B cell (primary cell): ENCODE results near the gene ALDOA. TPM values are rescaled to one million over a fixed set of nuclear protein-coding genes. Genes with fewer than 3 reads are reported as not detected.

Source experiments
- ATAC-seq: fragments of 200-7000 bp; cut with Tn5 transposase; one replicate; pipeline ENCODE4 v1.10.0; 2021; ENCODE audit warnings: low read depth, mild to moderate bottlenecking, moderate number of reproducible peaks, moderate library complexity
- CTCF ChIA-PET: fragments of 350-600 bp; sonication (Branson Sonifier 250); formaldehyde crosslinking; loops from one replicate; lab custom pipeline; 2021; ENCODE audit warnings: antibody characterized with exemption, inconsistent platforms; lab: Charles Lee
- POLR2A ChIA-PET: fragments of 350-600 bp; sonication (Branson Sonifier 250); formaldehyde crosslinking; loops from one replicate; lab custom pipeline; 2021; ENCODE audit warnings: antibody characterized with exemption; lab: Charles Lee
- DNase-seq: peaks from one replicate; pipeline ENCODE4 v3.0.0; 2013
- H2AFZ ChIP-seq: 2 replicates; pipeline ENCODE4 v1.6.1; 2012; ENCODE audit warnings: mild to moderate bottlenecking, low read depth, low read length; ENCODE audit not compliant: insufficient read depth, poor library complexity, severe bottlenecking
- H3K27ac ChIP-seq, 2 donors: 1 replicate in 1 of 2; 2 replicates in 1 of 2; pipeline ENCODE4 v1.5.1; 2012 to 2013; ENCODE audit warnings: low read length in 2 of 2, mild to moderate bottlenecking in 2 of 2, moderate library complexity in 1 of 2
- H3K27me3 ChIP-seq, 4 experiments: fragments of 200-600 bp in 1 of 4; sonication (generic) in 1 of 4; replicated peaks in 1 of 4; 1 replicate in 2 of 4; 2 replicates in 2 of 4; pipeline versions ENCODE4 v1.6.1 to v1.7.0; 2013 to 2016; ENCODE audit warnings: low read length in 3 of 4, mild to moderate bottlenecking in 2 of 4, mixed read lengths in 1 of 4, moderate library complexity in 1 of 4; ENCODE audit not compliant: insufficient read depth in 4 of 4, control insufficient read depth in 3 of 4; ENCODE audit errors: control extremely low read depth in 1 of 4
- H3K36me3 ChIP-seq, 2 experiments: replicated peaks in 1 of 2; 1 replicate in 1 of 2; 2 replicates in 1 of 2; pipeline versions ENCODE4 v1.6.1 to v1.7.1; 2013; ENCODE audit warnings: low read length in 1 of 2; ENCODE audit not compliant: insufficient read depth in 2 of 2, control insufficient read depth in 1 of 2; ENCODE audit errors: control extremely low read depth in 1 of 2, extremely low read depth in 1 of 2
- H3K4me1 ChIP-seq, 2 donors: fragments of 200-600 bp in 1 of 2; sonication (generic) in 1 of 2; 1 replicate in 1 of 2; 2 replicates in 1 of 2; pipeline versions ENCODE4 v1.5.1 to v1.6.1; 2013 to 2017; ENCODE audit warnings: low read length in 2 of 2; ENCODE audit not compliant: control insufficient read depth in 2 of 2, insufficient read depth in 2 of 2
- H3K4me2 ChIP-seq: replicated peaks from 2 replicates; pipeline ENCODE3; 2012; ENCODE audit warnings: mild to moderate bottlenecking, low read depth, low read length; ENCODE audit not compliant: poor library complexity, severe bottlenecking
- H3K4me3 ChIP-seq, 5 experiments: fragments of 200-600 bp in 1 of 5; sonication (generic) in 1 of 5; 1 replicate in 3 of 5; 2 replicates in 2 of 5; pipeline versions ENCODE4 v1.5.1 to v1.7.0; 2011 to 2016; ENCODE audit warnings: low read length in 4 of 5, mild to moderate bottlenecking in 4 of 5, low read depth in 2 of 5, control low read depth in 1 of 5, moderate library complexity in 1 of 5; ENCODE audit not compliant: insufficient read depth in 1 of 5; ENCODE audit errors: control extremely low read depth in 1 of 5, extremely low read depth in 1 of 5
- H3K79me2 ChIP-seq: fragments of 200-600 bp; sonication (generic); one replicate; pipeline ENCODE4 v1.6.0; 2016; ENCODE audit warnings: low read length; ENCODE audit not compliant: control insufficient read depth, insufficient read depth
- H3K9ac ChIP-seq: fragments of 200-600 bp; sonication (generic); 2 replicates; pipeline ENCODE4 v1.6.1; 2017; ENCODE audit warnings: mild to moderate bottlenecking, low read length, moderate library complexity
- H3K9me3 ChIP-seq, 3 donors: one replicate each; pipeline versions ENCODE4 v1.6.1 to v1.7.1; 2013; ENCODE audit warnings: low read length in 2 of 3; ENCODE audit not compliant: control insufficient read depth in 2 of 3, insufficient read depth in 1 of 3; ENCODE audit errors: control extremely low read depth in 1 of 3
- H4K20me1 ChIP-seq: 2 replicates; pipeline ENCODE4 v1.6.0; 2012; ENCODE audit warnings: mild to moderate bottlenecking, low read length; ENCODE audit not compliant: insufficient read depth, control insufficient read depth, poor library complexity, severe bottlenecking
- H3K27ac Mint-ChIP-seq: one replicate; pipeline ENCODE4 v1.8.0; 2021; ENCODE audit warnings: mixed read lengths
- H3K27me3 Mint-ChIP-seq: one replicate; pipeline ENCODE4 v1.8.0; 2021; ENCODE audit warnings: mixed read lengths
- H3K4me1 Mint-ChIP-seq: one replicate; pipeline ENCODE4 v1.8.0; 2021; ENCODE audit warnings: mixed read lengths
- H3K4me3 Mint-ChIP-seq: one replicate; pipeline ENCODE4 v1.8.0; 2021; ENCODE audit warnings: mixed read lengths
- H3K9me3 Mint-ChIP-seq: one replicate; pipeline ENCODE4 v1.8.0; 2022; ENCODE audit warnings: mixed read lengths; ENCODE audit not compliant: insufficient read depth
- EZH2 ChIP-seq: IDR thresholded peaks from 2 replicates; pipeline ENCODE4 v1.6.1; 2012; ENCODE audit warnings: borderline replicate concordance, low read depth, mild to moderate bottlenecking, moderate library complexity, low read length; ENCODE audit not compliant: insufficient read depth, poor library complexity, severe bottlenecking
- WGBS: methylation state at CpG from one replicate; pipeline ENCODE4 v1.1.5; 2013; ENCODE audit warnings: missing lambda C conversion rate; ENCODE audit not compliant: insufficient coverage; 5-methylcytosine and 5-hydroxymethylcytosine counted together
- intact Hi-C: fragments of 100-400 bp; cut with micrococcal nuclease; formaldehyde crosslinking; loops from one replicate; pipeline ENCODE4 v1.10.0; 2022
- polyA plus RNA-seq: library from polyadenylated mRNA; depleted of rRNA; stranded (reverse); fragments of >200 nt; gene quantifications from 2 replicates; pipeline ENCODE4 v1.2.3, GENCODE V29; 2012
- total RNA-seq, 2 donors: library from RNA; stranded (reverse); fragments of 120-200 nt in 1 of 2; gene quantifications; 1 replicate in 1 of 2; 2 replicates in 1 of 2; pipeline versions ENCODE4 v1.2.3 to v1.2.4, GENCODE V29; 2013 to 2022
- TF ChIP-seq, protein P1 (sequence below): fragments of 200-600 bp; IDR thresholded peaks from one replicate; pipeline ENCODE4 v1.8.0; 2022; ENCODE audit warnings: antibody characterized with exemption, mild to moderate bottlenecking

Gene ALDOA
- total and polyA plus RNA-seq, 2 donors (not counting 1 experiment from before 2014, with no cell fraction given) = 329 to 343 TPM

- H3K9ac ChIP-seq = no peak overlapping the region
- TF ChIP-seq, protein P1, sequence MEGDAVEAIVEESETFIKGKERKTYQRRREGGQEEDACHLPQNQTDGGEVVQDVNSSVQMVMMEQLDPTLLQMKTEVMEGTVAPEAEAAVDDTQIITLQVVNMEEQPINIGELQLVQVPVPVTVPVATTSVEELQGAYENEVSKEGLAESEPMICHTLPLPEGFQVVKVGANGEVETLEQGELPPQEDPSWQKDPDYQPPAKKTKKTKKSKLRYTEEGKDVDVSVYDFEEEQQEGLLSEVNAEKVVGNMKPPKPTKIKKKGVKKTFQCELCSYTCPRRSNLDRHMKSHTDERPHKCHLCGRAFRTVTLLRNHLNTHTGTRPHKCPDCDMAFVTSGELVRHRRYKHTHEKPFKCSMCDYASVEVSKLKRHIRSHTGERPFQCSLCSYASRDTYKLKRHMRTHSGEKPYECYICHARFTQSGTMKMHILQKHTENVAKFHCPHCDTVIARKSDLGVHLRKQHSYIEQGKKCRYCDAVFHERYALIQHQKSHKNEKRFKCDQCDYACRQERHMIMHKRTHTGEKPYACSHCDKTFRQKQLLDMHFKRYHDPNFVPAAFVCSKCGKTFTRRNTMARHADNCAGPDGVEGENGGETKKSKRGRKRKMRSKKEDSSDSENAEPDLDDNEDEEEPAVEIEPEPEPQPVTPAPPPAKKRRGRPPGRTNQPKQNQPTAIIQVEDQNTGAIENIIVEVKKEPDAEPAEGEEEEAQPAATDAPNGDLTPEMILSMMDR = no peak
- TF ChIP-seq EZH2 = no peak
These were observed 14.0 kb upstream of the ALDOA start for GRCh38 chr16:30051518-30051917.

DNA sequence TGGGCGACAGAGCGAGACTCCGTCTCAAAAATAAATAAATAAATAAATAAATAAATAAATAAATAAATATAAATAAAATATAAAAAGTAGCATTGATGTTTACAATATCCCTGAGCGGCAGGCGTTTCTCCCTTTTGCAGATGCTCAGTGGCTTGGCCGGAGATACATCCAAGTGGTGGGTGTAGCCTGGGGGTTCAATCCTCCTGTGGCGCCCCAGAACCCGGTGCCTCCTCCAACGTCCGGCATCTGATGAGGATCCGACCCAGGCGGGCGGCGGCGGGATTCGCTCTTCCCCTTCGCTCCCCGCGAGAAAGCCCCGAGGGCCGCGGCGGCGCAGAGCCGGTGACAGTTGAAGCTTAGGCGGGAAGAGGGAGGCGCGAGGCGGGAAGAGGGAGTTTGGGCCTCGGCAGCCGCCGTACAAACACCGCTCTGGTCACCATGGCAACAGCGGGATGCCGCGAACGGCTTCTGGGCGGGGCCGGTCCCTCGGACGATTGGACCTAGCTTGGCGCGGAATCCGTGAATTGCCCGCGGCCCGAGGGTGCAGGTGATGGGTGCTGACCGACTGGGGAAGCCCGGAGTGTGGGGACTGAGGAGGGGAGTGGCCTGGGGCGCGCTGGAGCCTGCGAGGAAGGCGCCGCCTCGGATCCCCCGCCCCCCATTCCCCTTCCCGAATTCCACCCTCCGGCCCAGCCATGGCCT, 12.7 kb upstream of the ALDOA start:
- H3K4me1 ChIP-seq = peaks cover 5 to 12% of the 10 kb centered on the region in 2 donors
- ATAC-seq = peak; percentile 87
- H3K27ac ChIP-seq = peak overlapping the region in 1 of 2 donors; percentile 5
- H3K36me3 ChIP-seq = no peaks in the 10 kb centered on the region
- DNase-seq = peak; percentile 92
- ChIA-PET POLR2A (interaction anchor here (1.0 kb wide), 1 partner anchor 13 kb away, joined by 8 read pairs; the partner anchor contains the start of gene ALDOA), CTCF (interaction anchor here (0.7 to 1.7 kb wide), 4 partner anchors 13 to 90 kb away, joined by 3 to 5 read pairs (median 4); partner anchors contain the start of gene ALDOA)
- H3K79me2 ChIP-seq = peaks cover 3% of the 10 kb centered on the region
- Mint-ChIP-seq H3K27me3 (no peaks in the 10 kb centered on the region), H3K4me3 (peak overlapping the region; percentile 87), H3K27ac (peak overlapping the region; percentile 82), H3K4me1 (peaks cover 13% of the 10 kb centered on the region), H3K9me3 (no peaks in the 10 kb centered on the region)
- intact Hi-C loops = loop anchor here (1.0 kb wide), 3 partner anchors 12 to 190 kb away; partner anchors contain the start of genes ALDOA and CDIPT
- under 1% methylated on average over 44 of the region's 58 CpGs for whole genome bisulfite sequencing
- no peaks in the 10 kb centered on the region for H4K20me1 ChIP-seq
- H3K4me2 ChIP-seq = peak overlapping the region; percentile 97
- peak overlapping the region; percentile 68 for H3K9ac ChIP-seq
- TF ChIP-seq, protein P1 = no peak
- no peak for TF ChIP-seq EZH2
- H3K4me3 ChIP-seq = peak overlapping the region; percentile 9 to 70 (median 63)
- no peaks in the 10 kb centered on the region for H3K9me3 ChIP-seq
- H3K27me3 ChIP-seq = peaks cover 0 to 3% (median 0%) of the 10 kb centered on the region in 4 experiments
- peak overlapping the region; percentile 83 for H2AFZ ChIP-seq

More at GRCh38 chr16:30051518-30051917, 14.0 kb upstream of the ALDOA start:
- H3K9me3 ChIP-seq = no peaks in the 10 kb centered on the region
- peaks cover 5 to 12% of the 10 kb centered on the region in 2 donors for H3K4me1 ChIP-seq
- peak overlapping the region; percentile 56 for H3K27ac Mint-ChIP-seq
- no peaks in the 10 kb centered on the region for H4K20me1 ChIP-seq
- peak overlapping the region; percentile 71 for H3K4me3 Mint-ChIP-seq
- intact Hi-C loops = no loop called here
- DNase-seq (no peak), ATAC-seq (no peak)
- H3K27ac ChIP-seq = no peak overlapping the region
- CTCF ChIA-PET = interaction anchor here (0.5 to 0.7 kb wide), 2 partner anchors 91 to 856 kb away, joined by 3 to 4 read pairs; no protein-coding TSS in a partner anchor
- peaks cover 0 to 3% (median 0%) of the 10 kb centered on the region in 4 experiments for H3K27me3 ChIP-seq
- no peaks in the 10 kb centered on the region for H3K9me3 Mint-ChIP-seq
- H3K4me2 ChIP-seq = no peak overlapping the region
- no peak overlapping the region for H3K4me3 ChIP-seq
- no peaks in the 10 kb centered on the region for H3K27me3 Mint-ChIP-seq
- no peaks in the 10 kb centered on the region for H3K36me3 ChIP-seq
- no peak overlapping the region for H2AFZ ChIP-seq
- H3K79me2 ChIP-seq = peaks cover 3% of the 10 kb centered on the region
- POLR2A ChIA-PET = interaction anchor here (0.7 to 1.1 kb wide), 2 partner anchors 14 to 41 kb away, joined by 4 to 6 read pairs; partner anchors contain the start of gene ALDOA
- 94% methylated on average over 3 of the region's 3 CpGs for WGBS
- H3K4me1 Mint-ChIP-seq = peaks cover 13% of the 10 kb centered on the region
